Measurements from ENCODE around the gene CTTN. TPM values are rescaled to one million over a fixed set of nuclear protein-coding genes. Genes with fewer than 3 reads are reported as not detected.
A peak's percentile ranks its signal among the peaks of the same experiment; 100 is the strongest.

CTTN gene
- total and polyA plus RNA-seq, 2 of the 13 experiments (the other 11 are each of a cell fraction or from before 2014, with no cell fraction given), result 84.4 to 114 TPM

DNA sequence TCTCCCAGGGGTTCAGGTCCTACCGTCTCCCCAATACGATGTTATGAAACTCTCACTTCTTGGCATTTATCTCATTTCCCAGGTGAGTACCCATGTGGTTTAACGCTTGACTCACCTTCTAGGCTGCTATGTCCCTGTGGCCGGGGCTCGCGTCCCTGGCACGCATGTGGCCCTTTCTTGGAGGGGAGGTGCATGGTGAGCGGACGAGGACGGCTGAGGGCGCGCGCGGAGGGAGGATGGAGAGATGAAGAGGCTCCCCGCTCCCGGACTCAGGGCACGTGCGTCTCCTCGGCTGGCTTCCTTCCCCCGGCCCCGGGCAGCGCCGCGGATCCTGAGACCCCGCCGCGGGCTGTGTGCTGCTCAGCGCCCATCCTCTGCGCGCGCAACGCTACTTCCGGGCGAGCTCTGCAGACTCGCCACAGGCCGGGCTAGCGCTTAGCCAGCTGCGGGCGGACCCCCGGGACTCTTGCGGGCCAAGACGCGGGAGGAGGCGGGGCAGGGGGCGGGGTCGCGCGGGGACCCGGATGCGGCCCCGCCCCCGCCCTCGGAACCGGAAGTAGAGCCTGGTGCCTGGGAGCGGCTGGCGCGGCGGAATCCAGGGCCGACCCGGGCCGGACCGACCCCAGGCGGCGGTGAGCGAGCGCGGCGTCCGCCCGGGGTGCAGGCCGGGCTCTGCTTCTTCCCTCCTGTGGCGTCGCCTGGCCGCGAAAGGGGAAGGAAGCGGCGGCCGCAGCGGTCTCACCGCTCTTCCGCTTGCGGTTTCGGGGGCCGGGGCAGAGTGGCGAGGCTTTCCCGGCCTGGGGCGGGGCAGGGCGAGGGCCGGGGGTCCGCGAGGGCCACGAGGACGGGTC, at the start of gene CTTN (continued):
- no peak for TF ChIP-seq KLF13 (CRISPR knock-in tag; IDR thresholded peaks at IDR 0.05)
- no peak for TF ChIP-seq PCBP1 (IDR thresholded peaks at IDR 0.05; ENCODE audit: borderline replicate concordance, low read depth, low read length)
- TF ChIP-seq ZNF34 (CRISPR knock-in tag; IDR thresholded peaks at IDR 0.05; ENCODE audit: borderline replicate concordance), result no peak
- TF ChIP-seq, protein P1, sequence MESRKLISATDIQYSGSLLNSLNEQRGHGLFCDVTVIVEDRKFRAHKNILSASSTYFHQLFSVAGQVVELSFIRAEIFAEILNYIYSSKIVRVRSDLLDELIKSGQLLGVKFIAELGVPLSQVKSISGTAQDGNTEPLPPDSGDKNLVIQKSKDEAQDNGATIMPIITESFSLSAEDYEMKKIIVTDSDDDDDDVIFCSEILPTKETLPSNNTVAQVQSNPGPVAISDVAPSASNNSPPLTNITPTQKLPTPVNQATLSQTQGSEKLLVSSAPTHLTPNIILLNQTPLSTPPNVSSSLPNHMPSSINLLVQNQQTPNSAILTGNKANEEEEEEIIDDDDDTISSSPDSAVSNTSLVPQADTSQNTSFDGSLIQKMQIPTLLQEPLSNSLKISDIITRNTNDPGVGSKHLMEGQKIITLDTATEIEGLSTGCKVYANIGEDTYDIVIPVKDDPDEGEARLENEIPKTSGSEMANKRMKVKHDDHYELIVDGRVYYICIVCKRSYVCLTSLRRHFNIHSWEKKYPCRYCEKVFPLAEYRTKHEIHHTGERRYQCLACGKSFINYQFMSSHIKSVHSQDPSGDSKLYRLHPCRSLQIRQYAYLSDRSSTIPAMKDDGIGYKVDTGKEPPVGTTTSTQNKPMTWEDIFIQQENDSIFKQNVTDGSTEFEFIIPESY (CRISPR knock-in tag; IDR thresholded peaks at IDR 0.05), result no peak
- TF ChIP-seq ATF7-NPFF (CRISPR knock-in tag; IDR thresholded peaks at IDR 0.05; ENCODE audit: low read depth), result peak; percentile 34; the same call in 1 of the 2 replicates
- TF ChIP-seq, protein P2, sequence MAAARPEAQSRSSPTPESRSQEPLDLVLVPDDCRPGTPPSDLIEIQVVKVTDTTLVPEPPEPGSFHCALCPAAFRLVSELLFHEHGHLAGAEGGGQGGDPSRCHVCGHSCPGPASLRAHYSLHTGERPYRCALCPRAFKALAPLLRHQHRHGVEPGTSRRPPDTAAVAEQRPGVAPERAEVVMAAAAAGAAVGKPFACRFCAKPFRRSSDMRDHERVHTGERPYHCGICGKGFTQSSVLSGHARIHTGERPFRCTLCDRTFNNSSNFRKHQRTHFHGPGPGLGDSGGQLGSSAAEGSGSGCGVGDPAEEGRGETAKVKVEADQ (CRISPR knock-in tag; IDR thresholded peaks at IDR 0.05; ENCODE audit: borderline replicate concordance), result no peak
- peak; percentile 86; the same call in 1 of the 2 replicates for TF ChIP-seq SIN3A (IDR thresholded peaks at IDR 0.05; ENCODE audit: borderline replicate concordance, low read depth, low read length)
- TF ChIP-seq RELA (CRISPR knock-in tag; IDR thresholded peaks at IDR 0.05), result no peak
- TF ChIP-seq REL (CRISPR knock-in tag; conservative IDR thresholded peaks at IDR 0.05), result no peak
- TF ChIP-seq, protein P3, sequence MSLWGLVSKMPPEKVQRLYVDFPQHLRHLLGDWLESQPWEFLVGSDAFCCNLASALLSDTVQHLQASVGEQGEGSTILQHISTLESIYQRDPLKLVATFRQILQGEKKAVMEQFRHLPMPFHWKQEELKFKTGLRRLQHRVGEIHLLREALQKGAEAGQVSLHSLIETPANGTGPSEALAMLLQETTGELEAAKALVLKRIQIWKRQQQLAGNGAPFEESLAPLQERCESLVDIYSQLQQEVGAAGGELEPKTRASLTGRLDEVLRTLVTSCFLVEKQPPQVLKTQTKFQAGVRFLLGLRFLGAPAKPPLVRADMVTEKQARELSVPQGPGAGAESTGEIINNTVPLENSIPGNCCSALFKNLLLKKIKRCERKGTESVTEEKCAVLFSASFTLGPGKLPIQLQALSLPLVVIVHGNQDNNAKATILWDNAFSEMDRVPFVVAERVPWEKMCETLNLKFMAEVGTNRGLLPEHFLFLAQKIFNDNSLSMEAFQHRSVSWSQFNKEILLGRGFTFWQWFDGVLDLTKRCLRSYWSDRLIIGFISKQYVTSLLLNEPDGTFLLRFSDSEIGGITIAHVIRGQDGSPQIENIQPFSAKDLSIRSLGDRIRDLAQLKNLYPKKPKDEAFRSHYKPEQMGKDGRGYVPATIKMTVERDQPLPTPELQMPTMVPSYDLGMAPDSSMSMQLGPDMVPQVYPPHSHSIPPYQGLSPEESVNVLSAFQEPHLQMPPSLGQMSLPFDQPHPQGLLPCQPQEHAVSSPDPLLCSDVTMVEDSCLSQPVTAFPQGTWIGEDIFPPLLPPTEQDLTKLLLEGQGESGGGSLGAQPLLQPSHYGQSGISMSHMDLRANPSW (CRISPR knock-in tag; IDR thresholded peaks at IDR 0.05; ENCODE audit: borderline replicate concordance), result no peak
- TF ChIP-seq ELF1 (CRISPR knock-in tag; IDR thresholded peaks at IDR 0.05), result peak; percentile 87
- TF ChIP-seq, protein P4, sequence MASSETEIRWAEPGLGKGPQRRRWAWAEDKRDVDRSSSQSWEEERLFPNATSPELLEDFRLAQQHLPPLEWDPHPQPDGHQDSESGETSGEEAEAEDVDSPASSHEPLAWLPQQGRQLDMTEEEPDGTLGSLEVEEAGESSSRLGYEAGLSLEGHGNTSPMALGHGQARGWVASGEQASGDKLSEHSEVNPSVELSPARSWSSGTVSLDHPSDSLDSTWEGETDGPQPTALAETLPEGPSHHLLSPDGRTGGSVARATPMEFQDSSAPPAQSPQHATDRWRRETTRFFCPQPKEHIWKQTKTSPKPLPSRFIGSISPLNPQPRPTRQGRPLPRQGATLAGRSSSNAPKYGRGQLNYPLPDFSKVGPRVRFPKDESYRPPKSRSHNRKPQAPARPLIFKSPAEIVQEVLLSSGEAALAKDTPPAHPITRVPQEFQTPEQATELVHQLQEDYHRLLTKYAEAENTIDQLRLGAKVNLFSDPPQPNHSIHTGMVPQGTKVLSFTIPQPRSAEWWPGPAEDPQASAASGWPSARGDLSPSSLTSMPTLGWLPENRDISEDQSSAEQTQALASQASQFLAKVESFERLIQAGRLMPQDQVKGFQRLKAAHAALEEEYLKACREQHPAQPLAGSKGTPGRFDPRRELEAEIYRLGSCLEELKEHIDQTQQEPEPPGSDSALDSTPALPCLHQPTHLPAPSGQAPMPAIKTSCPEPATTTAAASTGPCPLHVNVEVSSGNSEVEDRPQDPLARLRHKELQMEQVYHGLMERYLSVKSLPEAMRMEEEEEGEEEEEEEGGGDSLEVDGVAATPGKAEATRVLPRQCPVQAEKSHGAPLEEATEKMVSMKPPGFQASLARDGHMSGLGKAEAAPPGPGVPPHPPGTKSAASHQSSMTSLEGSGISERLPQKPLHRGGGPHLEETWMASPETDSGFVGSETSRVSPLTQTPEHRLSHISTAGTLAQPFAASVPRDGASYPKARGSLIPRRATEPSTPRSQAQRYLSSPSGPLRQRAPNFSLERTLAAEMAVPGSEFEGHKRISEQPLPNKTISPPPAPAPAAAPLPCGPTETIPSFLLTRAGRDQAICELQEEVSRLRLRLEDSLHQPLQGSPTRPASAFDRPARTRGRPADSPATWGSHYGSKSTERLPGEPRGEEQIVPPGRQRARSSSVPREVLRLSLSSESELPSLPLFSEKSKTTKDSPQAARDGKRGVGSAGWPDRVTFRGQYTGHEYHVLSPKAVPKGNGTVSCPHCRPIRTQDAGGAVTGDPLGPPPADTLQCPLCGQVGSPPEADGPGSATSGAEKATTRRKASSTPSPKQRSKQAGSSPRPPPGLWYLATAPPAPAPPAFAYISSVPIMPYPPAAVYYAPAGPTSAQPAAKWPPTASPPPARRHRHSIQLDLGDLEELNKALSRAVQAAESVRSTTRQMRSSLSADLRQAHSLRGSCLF (CRISPR knock-in tag; IDR thresholded peaks at IDR 0.05; ENCODE audit: borderline replicate concordance), result no peak
- peak; percentile 28; the same call in 1 of the 2 replicates for TF ChIP-seq ZBTB38 (CRISPR knock-in tag; IDR thresholded peaks at IDR 0.05)
- no peak for TF ChIP-seq ZNF180 (CRISPR knock-in tag; IDR thresholded peaks at IDR 0.05; ENCODE audit: borderline replicate concordance, low read depth)
- TF ChIP-seq GTF2F1 (IDR thresholded peaks at IDR 0.05; ENCODE audit: low read length), result no peak
- 0 out of 2 replicates have a peak, but pooled peaks have one; percentile 55 for TF ChIP-seq ZNF143 (CRISPR knock-in tag; IDR thresholded peaks at IDR 0.05)
- no peak for TF ChIP-seq MAFG (CRISPR knock-in tag; IDR thresholded peaks at IDR 0.05)
- no peak for TF ChIP-seq ZFP82 (CRISPR knock-in tag; IDR thresholded peaks at IDR 0.05; ENCODE audit: borderline replicate concordance)

Data from HepG2 (cell line).